Rectal smooth muscle tissue (tissue), 1 donor: ENCODE measurements around the gene CDK19.

Experiments
- H3K27ac ChIP-seq: one replicate; pipeline ENCODE4 v1.7.0; 2013; ENCODE audit warnings: low read depth, low read length, inconsistent platforms
- H3K27me3 ChIP-seq: one replicate; pipeline ENCODE4 v1.7.0; 2013; ENCODE audit warnings: low read length; ENCODE audit not compliant: control insufficient read depth, insufficient read depth
- H3K36me3 ChIP-seq: one replicate; pipeline ENCODE4 v1.7.0; 2013; ENCODE audit warnings: low read length; ENCODE audit not compliant: control insufficient read depth, insufficient read depth
- H3K4me1 ChIP-seq: one replicate; pipeline ENCODE4 v1.7.0; 2013; ENCODE audit warnings: low read length; ENCODE audit not compliant: control insufficient read depth, insufficient read depth
- H3K4me3 ChIP-seq: one replicate; pipeline ENCODE4 v1.7.0; 2013; ENCODE audit warnings: low read length
- H3K9ac ChIP-seq: one replicate; pipeline ENCODE4 v1.7.0; 2013; ENCODE audit warnings: low read length

The CDK19 gene

GRCh38 chr6:110708295-110708950 lies 106.8 kb downstream of the CDK19 start:
- H3K9ac ChIP-seq = no peak overlapping the region
- H3K36me3 ChIP-seq = no peaks in the 10 kb centered on the region
- no peak overlapping the region for H3K4me3 ChIP-seq
- H3K27me3 ChIP-seq = no peaks in the 10 kb centered on the region
- H3K4me1 ChIP-seq = no peaks in the 10 kb centered on the region
- H3K27ac ChIP-seq = no peak overlapping the region

- Histone ChIP-seq H3K27ac (no peak overlapping the region), H3K4me1 (no peaks in the 10 kb centered on the region), H3K9ac (no peak overlapping the region), H3K36me3 (no peaks in the 10 kb centered on the region), H3K27me3 (no peaks in the 10 kb centered on the region), H3K4me3 (no peak overlapping the region)
Measured at GRCh38 chr6:110705543-110705942, 109.7 kb downstream of the CDK19 start.

- no peaks in the 10 kb centered on the region for H3K36me3 ChIP-seq
- H3K9ac ChIP-seq = no peak overlapping the region
- no peak overlapping the region for H3K4me3 ChIP-seq
- H3K27ac ChIP-seq = no peak overlapping the region
- H3K27me3 ChIP-seq = no peaks in the 10 kb centered on the region
- no peaks in the 10 kb centered on the region for H3K4me1 ChIP-seq
Measured at GRCh38 chr6:110703906-110704594, 111.2 kb downstream of the CDK19 start.

GRCh38 chr6:110703010-110703905 lies 112.0 kb downstream of the CDK19 start:
- Histone ChIP-seq H3K4me3 (no peak overlapping the region), H3K36me3 (no peaks in the 10 kb centered on the region), H3K27ac (no peak overlapping the region), H3K27me3 (no peaks in the 10 kb centered on the region), H3K9ac (no peak overlapping the region), H3K4me1 (no peaks in the 10 kb centered on the region)

GRCh38 chr6:110699780-110700179 lies 115.5 kb downstream of the CDK19 start:
- no peak overlapping the region for H3K4me3 ChIP-seq
- no peak overlapping the region for H3K9ac ChIP-seq
- no peaks in the 10 kb centered on the region for H3K4me1 ChIP-seq
- H3K27ac ChIP-seq = no peak overlapping the region
- H3K27me3 ChIP-seq = no peaks in the 10 kb centered on the region
- H3K36me3 ChIP-seq = no peaks in the 10 kb centered on the region

GRCh38 chr6:110693994-110694393 lies 121.3 kb downstream of the CDK19 start:
- no peak overlapping the region for H3K4me3 ChIP-seq
- no peaks in the 10 kb centered on the region for H3K27me3 ChIP-seq
- H3K36me3 ChIP-seq = no peaks in the 10 kb centered on the region
- no peak overlapping the region for H3K9ac ChIP-seq
- no peak overlapping the region for H3K27ac ChIP-seq
- no peaks in the 10 kb centered on the region for H3K4me1 ChIP-seq

- Histone ChIP-seq H3K9ac (no peak overlapping the region), H3K36me3 (no peaks in the 10 kb centered on the region), H3K4me3 (no peak overlapping the region), H3K27me3 (no peaks in the 10 kb centered on the region), H3K4me1 (no peaks in the 10 kb centered on the region), H3K27ac (no peak overlapping the region)
Measured at GRCh38 chr6:110693296-110693695, 122.0 kb downstream of the CDK19 start.

- Histone ChIP-seq H3K9ac (no peak overlapping the region), H3K4me3 (no peak overlapping the region), H3K4me1 (no peaks in the 10 kb centered on the region), H3K27ac (no peak overlapping the region), H3K36me3 (no peaks in the 10 kb centered on the region), H3K27me3 (no peaks in the 10 kb centered on the region)
Measured at GRCh38 chr6:110690916-110691315, 124.4 kb downstream of the CDK19 start.

- Histone ChIP-seq H3K4me1 (no peaks in the 10 kb centered on the region), H3K36me3 (no peaks in the 10 kb centered on the region), H3K27ac (no peak overlapping the region), H3K27me3 (no peaks in the 10 kb centered on the region), H3K4me3 (no peak overlapping the region), H3K9ac (no peak overlapping the region)
Measured at GRCh38 chr6:110690106-110690654, 125.1 kb downstream of the CDK19 start.

- no peak overlapping the region for H3K27ac ChIP-seq
- H3K27me3 ChIP-seq = no peaks in the 10 kb centered on the region
- no peaks in the 10 kb centered on the region for H3K4me1 ChIP-seq
- no peak overlapping the region for H3K9ac ChIP-seq
- H3K36me3 ChIP-seq = no peaks in the 10 kb centered on the region
- no peak overlapping the region for H3K4me3 ChIP-seq
Measured at GRCh38 chr6:110689275-110689935, 125.9 kb downstream of the CDK19 start.

- Histone ChIP-seq H3K9ac (no peak overlapping the region), H3K4me3 (no peak overlapping the region), H3K27ac (no peak overlapping the region), H3K36me3 (no peaks in the 10 kb centered on the region), H3K4me1 (no peaks in the 10 kb centered on the region), H3K27me3 (no peaks in the 10 kb centered on the region)
Measured at GRCh38 chr6:110688661-110689268, 126.5 kb downstream of the CDK19 start.
